ENCODE data around the gene PBX1.

Gene PBX1

DNA sequence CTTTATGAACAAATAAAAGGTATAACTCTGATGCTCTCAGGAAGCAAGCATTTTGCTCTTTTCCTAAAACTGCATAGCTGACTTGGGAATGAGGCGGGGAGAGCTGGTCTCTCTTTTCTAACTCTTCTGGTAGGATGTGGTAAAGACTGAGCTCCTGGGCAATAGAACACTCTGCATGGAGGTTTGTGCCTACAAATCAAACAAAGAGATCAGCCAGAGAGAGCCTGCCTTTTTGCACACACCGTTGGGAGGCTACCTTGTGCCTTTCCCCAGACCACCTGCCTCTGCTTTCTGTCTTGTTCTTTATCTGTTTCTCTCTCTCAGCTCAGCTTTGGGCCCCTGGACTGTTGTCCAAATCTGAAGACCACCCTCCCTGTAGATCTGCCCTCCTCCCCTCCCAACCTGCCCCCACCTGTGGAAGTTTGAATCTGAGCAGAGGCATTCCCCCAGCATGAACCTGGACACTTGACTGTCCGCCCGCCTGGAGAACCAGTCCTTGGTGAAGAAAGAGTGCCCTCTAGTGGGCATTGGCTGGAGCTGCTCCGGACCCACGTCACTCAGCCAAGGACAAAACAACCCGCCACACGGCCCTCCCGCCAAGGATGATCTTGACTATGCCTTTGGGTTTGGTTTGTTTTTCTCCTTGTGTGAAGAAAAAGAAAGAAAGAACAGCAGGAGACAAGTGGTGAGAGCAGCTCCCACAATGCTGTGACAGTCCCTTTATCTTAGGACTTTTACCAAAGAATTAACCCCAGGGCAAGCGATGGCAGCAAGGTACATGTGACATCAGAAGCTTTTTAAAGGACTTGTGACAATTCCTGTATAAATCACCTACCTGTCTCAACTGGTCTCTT lies 228.2 kb downstream of the PBX1 start:
- peak; percentile 56 to 91 for DNase-seq

DNA sequence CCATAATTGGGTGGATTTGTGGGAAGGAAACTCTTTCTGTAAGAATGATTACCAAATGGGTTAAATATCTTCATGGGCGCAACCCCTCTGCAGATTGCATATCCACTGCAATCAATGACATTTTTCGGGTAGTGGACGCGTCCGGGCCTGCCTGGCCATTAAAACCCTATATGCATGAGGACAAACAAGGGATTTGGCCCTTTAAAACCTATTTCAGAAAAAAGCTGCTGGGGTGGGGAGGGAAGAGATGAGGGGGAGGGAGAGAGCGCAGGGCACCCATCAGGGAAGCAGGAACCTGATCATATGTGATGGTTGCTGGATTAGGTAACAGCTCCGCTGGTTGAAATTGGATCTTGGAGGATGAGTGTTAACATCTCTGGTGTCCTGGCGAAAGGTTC lies 228.8 kb downstream of the PBX1 start:
- no peak for DNase-seq

DNA sequence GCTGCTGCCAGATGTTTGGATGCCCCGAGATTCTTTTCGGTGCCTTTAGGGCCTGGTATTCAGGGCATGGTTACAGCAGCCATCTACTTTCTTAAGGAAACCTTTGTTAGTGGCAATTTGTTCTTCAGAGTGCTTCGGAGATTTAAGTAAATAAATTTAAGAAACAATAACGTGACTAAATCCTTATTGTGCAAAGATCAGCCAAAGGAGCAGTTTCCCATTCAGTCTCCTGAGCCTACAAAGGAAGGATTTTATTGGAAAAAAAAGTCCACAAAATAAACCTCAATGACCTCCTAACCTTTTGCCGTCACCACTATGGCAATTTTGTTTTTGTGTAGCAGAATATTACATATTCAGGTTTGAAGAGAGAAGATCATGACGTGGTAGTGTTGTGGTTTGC lies 231.1 kb downstream of the PBX1 start:
- DNase-seq, result no peak

DNA sequence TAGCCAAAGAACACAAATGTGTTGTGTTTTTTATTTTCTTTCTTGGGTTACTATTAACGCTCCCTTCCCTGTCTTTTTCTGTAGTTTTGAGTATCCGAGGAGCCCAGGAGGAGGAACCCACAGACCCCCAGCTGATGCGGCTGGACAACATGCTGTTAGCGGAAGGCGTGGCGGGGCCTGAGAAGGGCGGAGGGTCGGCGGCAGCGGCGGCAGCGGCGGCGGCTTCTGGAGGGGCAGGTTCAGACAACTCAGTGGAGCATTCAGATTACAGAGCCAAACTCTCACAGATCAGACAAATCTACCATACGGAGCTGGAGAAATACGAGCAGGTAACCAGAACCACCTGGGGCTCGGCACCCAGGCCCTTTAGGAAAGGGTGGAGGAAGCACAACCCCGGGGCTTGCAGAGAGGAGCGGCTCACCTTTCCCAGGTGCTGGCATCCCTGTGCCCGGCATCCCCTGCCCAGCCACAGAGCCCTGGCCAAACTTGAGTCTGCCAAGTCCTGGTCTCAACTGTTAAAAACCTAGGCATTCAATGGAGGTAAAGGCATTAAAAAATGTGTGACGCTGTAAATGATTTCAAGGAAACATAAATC lies 233.5 kb downstream of the PBX1 start:
- DNase-seq, result no peak

GRCh38 chr1:164794356-164794755 lies 235.4 kb downstream of the PBX1 start:
- DNase-seq, result peak; percentile 28 to 50

GRCh38 chr1:164796916-164797315 lies 237.9 kb downstream of the PBX1 start:
- DNase-seq, result no peak

GRCh38 chr1:164801246-164801731 lies 242.3 kb downstream of the PBX1 start:
- DNase-seq, result no peak

DNA sequence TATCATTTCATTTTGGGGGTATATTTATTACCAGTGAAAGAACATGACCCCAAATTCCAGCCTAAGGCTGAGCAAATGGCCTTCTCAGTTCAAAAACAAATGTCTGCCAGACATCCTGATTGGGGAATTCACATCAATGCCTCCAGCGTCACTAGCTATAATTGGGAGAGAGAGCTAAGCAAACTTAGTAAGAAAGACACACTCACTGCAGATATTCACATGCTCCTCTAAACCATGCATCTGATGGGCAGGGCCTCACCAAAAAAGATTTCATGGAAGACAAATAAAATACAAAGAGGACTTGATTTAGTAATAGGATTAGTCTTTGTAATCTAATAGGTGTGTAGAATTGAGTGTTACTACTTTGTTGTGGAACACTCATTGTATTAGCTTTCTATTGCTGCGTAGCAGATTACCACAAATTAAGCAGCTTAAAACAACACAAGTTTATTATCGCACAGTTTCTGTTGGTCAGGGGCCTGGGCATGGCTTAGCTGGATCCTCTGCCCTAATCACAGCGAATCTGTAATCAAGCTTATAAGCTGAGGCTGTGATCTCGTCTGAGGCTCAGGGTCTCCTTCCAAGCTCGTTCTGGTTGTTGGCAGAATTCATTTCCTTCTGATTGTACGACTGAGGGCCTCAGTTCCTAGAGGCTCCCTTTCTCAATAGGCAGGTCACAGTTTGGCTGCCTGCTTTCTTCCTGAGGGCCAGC lies 243.0 kb downstream of the PBX1 start:
- no peak for DNase-seq

GRCh38 chr1:164802529-164803282 lies 243.7 kb downstream of the PBX1 start:
- no peak for DNase-seq

DNA sequence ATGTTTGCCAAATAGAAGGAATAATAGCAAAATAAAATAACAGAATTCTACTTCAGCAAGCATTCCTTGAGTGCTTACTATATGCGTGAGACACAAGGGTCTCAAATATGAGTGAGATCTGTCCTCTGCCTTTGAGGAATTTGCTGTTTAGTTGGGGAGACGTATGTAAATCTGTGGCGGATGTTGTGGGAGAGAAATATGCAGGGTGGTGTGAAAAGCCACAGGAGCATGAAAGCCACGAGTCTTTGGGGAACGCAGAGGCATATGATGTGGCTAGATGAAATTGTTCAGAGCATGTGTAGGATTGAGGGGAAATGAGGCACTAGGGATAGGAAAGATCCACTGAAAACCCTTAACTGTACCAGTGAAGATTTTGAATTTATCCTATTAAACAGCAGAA lies 244.4 kb downstream of the PBX1 start:
- DNase-seq, result no peak

DNA sequence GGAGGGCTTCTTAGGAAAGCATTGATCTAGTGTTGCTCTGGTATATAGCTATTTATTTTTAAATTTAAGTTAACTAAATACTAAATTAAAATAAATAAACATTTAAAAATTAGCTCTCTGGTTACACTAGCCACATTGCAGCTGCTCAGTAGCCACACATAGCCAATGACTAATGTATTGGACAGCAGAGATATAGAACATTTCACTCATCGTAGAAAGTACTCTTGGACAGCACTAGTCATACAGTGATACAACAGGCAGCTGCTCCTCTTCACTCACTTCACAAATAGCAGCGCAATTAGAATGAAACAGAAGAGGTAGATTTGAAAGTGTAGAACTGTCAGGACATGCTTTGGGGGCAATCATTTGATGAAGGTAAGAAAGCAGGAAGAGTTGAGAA lies 245.4 kb downstream of the PBX1 start:
- DNase-seq, result no peak

DNA sequence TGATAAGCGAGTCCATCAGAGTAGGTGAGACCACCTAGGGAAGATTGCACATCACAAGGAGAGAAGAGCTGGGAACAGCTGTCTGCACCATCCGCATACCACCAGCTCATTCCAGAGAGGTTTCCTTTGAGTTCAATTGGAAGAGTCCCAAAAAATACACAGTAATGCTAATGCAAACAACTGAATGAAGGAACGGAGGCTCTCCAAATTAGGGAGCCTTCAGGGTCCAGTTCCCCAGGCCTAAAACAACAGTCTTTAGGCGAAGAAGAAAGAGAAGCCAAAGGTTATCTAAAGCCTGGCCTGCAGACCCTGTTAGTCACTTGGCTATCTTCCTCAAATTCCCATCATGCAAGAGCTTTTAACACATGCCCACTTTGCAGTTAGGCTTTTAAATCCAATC lies 246.4 kb downstream of the PBX1 start:
- no peak for DNase-seq

DNA sequence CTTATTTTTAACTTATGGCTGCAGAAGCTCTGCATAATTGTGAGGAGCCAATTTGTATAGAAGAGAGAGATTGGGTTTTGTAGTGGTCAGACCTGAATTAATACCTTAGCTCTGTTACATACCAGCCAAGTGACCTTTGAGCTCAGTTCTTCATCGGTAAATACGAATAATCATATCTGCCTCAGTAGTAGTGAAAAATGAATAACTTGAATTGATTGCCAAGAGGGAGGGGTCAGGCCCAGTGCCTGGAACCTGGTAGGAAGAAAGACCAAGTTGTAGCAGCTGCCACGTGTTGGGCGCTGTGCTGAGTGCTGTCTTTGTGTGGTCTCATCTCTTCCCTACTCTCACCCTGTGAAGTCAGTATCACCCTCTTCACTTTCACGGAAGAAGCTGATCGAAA lies 247.5 kb downstream of the PBX1 start:
- no peak for DNase-seq

DNA sequence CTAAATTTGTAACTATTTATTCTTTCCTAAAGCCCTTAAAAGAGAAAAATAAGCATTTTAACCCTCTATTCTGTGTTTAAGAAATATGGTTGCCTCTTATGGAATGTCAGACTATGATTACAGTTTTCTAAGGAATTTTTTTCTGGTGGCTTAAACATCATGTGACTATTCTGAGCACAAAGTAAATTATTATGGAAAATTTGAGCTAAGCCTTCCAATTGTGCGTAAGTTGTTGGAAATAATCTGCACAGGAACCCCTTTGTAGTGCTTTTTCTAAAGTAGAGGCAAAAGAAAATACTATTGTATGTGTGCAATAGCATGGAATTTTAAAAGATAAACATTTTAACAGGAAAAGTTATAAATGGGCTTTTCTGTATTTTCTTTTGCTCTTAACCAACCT lies 254.8 kb downstream of the PBX1 start:
- no peak for DNase-seq

- DNase-seq, result no peak
Observed at GRCh38 chr1:164821648-164822047, 262.7 kb downstream of the PBX1 start.

DNA sequence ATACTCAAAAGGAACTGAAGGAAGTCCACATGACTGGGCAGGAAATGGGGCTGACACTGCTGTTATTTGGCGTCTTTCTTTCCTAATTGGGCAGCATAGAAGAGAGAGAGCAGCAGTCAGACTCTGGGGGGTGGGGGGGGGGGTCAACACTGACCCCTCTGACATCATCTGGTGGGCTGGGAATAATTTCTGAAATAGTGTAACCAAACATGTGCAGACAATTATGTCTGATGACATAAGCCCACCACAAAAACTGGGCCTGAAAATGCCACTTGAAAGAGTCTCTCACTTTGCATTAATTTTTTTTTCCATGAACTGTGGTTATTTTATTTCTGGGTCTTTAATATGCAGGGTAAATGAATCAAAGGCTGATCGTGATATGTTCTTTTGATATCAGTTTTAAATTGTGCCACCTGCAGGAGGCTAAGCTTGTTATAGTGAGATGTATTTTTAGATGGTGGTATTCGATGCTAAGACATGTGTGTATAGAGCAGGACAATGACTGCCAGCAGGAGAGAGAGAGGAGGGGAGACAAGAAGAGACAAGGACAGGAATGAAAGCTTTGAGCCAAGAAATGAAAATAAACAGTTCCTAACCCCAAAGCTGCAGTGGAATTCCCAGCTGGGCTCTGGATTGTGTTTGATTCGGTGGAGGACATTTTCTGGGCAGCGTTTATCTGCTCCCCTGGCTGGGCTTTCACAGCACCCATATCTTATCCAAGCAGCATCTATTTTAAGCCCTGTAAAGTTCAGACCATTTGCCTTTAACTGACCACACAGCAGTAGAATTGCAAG lies 264.7 kb downstream of the PBX1 start:
- DNase-seq, result no peak

DNA sequence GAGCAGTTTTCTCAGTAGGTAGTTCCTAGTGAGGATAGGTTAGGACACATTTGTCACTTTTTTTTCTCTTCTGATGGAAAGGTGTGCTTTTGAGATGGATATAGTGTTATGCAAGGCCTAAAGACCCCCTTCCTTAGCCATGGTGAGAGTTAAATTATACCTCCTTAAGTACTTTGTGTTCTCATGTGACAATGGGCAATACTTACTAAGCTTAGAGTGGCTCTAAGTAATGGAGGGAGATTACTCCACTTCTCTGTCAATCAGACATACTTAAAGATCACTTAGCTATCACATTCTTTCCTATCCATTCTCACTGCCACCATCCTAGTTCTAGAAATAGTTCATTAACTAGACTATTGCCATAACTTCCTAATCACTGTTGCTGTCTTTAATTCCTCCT lies 265.6 kb downstream of the PBX1 start:
- no peak for DNase-seq

DNA sequence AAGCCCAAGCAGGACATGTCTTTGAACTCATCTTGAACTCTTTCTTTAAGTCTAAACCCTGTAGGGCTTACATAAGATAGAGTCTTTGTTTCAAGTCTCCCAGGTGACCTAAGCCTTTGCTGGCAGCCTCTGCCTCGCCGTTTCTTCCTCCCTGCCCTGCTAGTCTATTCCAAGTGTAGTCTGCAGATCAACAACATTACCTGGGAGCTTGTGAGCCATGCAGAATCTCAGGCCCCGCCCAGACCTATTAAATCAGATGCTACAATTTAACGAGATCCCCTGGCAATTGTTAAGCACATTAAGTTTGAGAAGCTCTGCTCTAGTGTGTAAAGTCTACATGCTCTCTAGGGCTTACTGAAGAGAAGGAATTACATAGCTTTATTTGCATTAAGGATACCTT lies 271.6 kb downstream of the PBX1 start:
- DNase-seq, result no peak

DNA sequence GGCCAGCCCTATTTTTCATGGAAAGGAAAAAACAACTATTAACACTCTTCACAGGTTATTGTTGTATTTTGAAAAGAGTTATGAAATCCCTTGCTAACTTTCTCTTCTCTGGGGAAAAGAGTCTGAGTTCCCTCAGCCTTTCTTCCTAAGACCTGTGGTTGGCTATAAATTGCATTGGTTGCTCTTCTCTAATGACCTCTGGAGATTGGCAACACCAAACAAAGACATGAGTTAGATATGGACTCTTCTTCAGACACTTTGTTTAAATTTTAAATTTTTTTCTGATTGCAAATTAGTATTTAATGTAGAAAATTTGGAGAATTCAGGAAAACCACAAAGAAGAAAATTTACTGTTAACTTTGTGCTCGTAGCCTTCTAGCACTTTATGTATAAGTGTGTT lies 275.7 kb downstream of the PBX1 start:
- no peak for DNase-seq

GRCh38 chr1:164836614-164837018 lies 277.6 kb downstream of the PBX1 start:
- DNase-seq, result no peak

DNA sequence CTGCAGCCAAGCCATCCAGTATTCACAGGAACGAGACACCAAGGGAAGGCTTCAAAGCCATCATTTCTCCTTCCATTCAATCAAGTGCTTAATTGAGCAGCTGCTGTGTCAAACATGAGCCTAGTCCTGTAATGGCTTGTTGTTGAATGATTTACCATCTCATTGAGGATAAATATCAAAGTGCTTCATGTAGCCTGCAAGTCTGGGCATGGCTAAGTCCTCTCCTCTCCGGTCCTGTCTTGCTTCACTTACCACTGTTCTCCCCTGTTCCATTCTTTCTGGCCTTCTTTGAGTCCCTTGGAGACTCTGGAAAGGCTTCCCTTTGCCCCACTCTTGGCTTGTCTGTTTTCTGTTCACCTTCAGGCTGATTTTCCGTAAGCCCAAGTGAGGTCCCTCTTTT lies 279.8 kb downstream of the PBX1 start:
- no peak for DNase-seq

- no peak for DNase-seq
Observed at GRCh38 chr1:164840936-164841335, 282.0 kb downstream of the PBX1 start.
